WTC11 (cell line): ENCODE data around the gene MYO1F. TPM values are rescaled to one million over a fixed set of nuclear protein-coding genes. Genes with fewer than 3 reads are reported as not detected.

Experiments used
- ATAC-seq: fragments of 200-7000 bp; cut with Tn5 transposase; 2 replicates; pipeline ENCODE4 v1.10.0; 2021; ENCODE audit warnings: mild to moderate bottlenecking, moderate library complexity
- CTCF ChIA-PET: fragments of 300-600 bp; sonication (Branson Sonifier 250); formaldehyde crosslinking; loops from one replicate; lab custom pipeline; 2021; ENCODE audit warnings: antibody characterized with exemption; lab: Charles Lee
- POLR2A ChIA-PET: fragments of 350-600 bp; sonication (Branson Sonifier 250); formaldehyde crosslinking; loops from one replicate; lab custom pipeline; 2021; ENCODE audit warnings: antibody characterized with exemption; lab: Charles Lee
- DNase-seq: peaks from one replicate; pipeline ENCODE4 v3.0.0; 2021; ENCODE audit warnings: low spot score
- H3K27ac Mint-ChIP-seq: 2 replicates; pipeline ENCODE4 v1.8.0; 2021; ENCODE audit warnings: mixed read lengths
- H3K27me3 Mint-ChIP-seq: 2 replicates; pipeline ENCODE4 v1.8.0; 2021; ENCODE audit warnings: low read depth, mild to moderate bottlenecking, moderate library complexity, mixed read lengths
- H3K36me3 Mint-ChIP-seq: 2 replicates; pipeline ENCODE4 v1.8.0; 2021; ENCODE audit warnings: mixed read lengths
- H3K4me1 Mint-ChIP-seq: 2 replicates; pipeline ENCODE4 v1.8.0; 2022; ENCODE audit warnings: mixed read lengths
- H3K4me3 Mint-ChIP-seq: 2 replicates; pipeline ENCODE4 v1.8.0; 2021; ENCODE audit warnings: mild to moderate bottlenecking, moderate library complexity, mixed read lengths
- H3K9me3 Mint-ChIP-seq: 2 replicates; pipeline ENCODE4 v1.8.0; 2021; ENCODE audit warnings: mixed read lengths
- CBFB ChIP-seq: sonication (generic); formaldehyde crosslinking; IDR thresholded peaks from 2 replicates; pipeline ENCODE4 v1.8.1; 2022; ENCODE audit warnings: mild to moderate bottlenecking, low read depth, missing genetic modification reagents
- ELF4 ChIP-seq: sonication (generic); formaldehyde crosslinking; IDR thresholded peaks from 2 replicates; pipeline ENCODE4 v1.8.1; 2022; ENCODE audit warnings: low read depth, mild to moderate bottlenecking, moderate library complexity, missing genetic modification reagents
- FOXK1 ChIP-seq: sonication (generic); formaldehyde crosslinking; IDR thresholded peaks from 2 replicates; pipeline ENCODE4 v1.8.0; 2022; ENCODE audit warnings: mild to moderate bottlenecking, moderate library complexity, missing genetic modification reagents
- FOXP4 ChIP-seq: sonication (generic); formaldehyde crosslinking; IDR thresholded peaks from 2 replicates; pipeline ENCODE4 v1.8.0; 2022; ENCODE audit warnings: mild to moderate bottlenecking, missing genetic modification reagents
- PRRX2 ChIP-seq: fragments of 250-450 bp; sonication (Bioruptor Pico); IDR thresholded peaks from 2 replicates; pipeline ENCODE4 v1.8.0; 2021; ENCODE audit warnings: mild to moderate bottlenecking
- SMAD3 ChIP-seq: sonication (generic); formaldehyde crosslinking; IDR thresholded peaks from 2 replicates; pipeline ENCODE4 v1.8.0; 2022; ENCODE audit warnings: missing genetic modification reagents, mild to moderate bottlenecking, borderline replicate concordance
- SOX15 ChIP-seq: fragments of 250-450 bp; sonication (Bioruptor Pico); IDR thresholded peaks from 2 replicates; pipeline ENCODE4 v1.9.0; 2021; ENCODE audit warnings: mild to moderate bottlenecking
- STAT6 ChIP-seq: sonication (generic); formaldehyde crosslinking; conservative IDR thresholded peaks from 2 replicates; pipeline ENCODE4 v1.8.1; 2023; ENCODE audit warnings: mild to moderate bottlenecking, low read depth, missing genetic modification reagents, moderate library complexity
- TCF7 ChIP-seq: sonication (generic); formaldehyde crosslinking; IDR thresholded peaks from 2 replicates; pipeline ENCODE4 v1.8.0; 2022; ENCODE audit warnings: mild to moderate bottlenecking, low read depth, missing genetic modification reagents, moderate library complexity
- TEAD4 ChIP-seq: sonication (generic); formaldehyde crosslinking; IDR thresholded peaks from 2 replicates; pipeline ENCODE4 v1.8.0; 2022; ENCODE audit warnings: mild to moderate bottlenecking, missing genetic modification reagents
- ZBTB21 ChIP-seq: sonication (generic); formaldehyde crosslinking; IDR thresholded peaks from 2 replicates; pipeline ENCODE4 v1.8.1; 2023; ENCODE audit warnings: mild to moderate bottlenecking, missing genetic modification reagents, borderline replicate concordance
- ZNF138 ChIP-seq: sonication (generic); formaldehyde crosslinking; conservative IDR thresholded peaks from 2 replicates; pipeline ENCODE4 v1.8.1; 2022; ENCODE audit warnings: mild to moderate bottlenecking, moderate library complexity, missing genetic modification reagents
- ZNF232 ChIP-seq: sonication (generic); formaldehyde crosslinking; IDR thresholded peaks from 2 replicates; pipeline ENCODE4 v1.8.0; 2022; ENCODE audit warnings: mild to moderate bottlenecking, missing genetic modification reagents
- ZNF263 ChIP-seq: sonication (generic); formaldehyde crosslinking; IDR thresholded peaks from 2 replicates; pipeline ENCODE4 v1.8.1; 2022; ENCODE audit warnings: low read depth, mild to moderate bottlenecking, moderate library complexity, missing genetic modification reagents
- ZNF281 ChIP-seq: sonication (generic); formaldehyde crosslinking; IDR thresholded peaks from 2 replicates; pipeline ENCODE4 v1.8.0; 2023; ENCODE audit warnings: mild to moderate bottlenecking, missing genetic modification reagents
- ZNF317 ChIP-seq: sonication (generic); formaldehyde crosslinking; IDR thresholded peaks from 2 replicates; pipeline ENCODE4 v1.8.1; 2023; ENCODE audit warnings: low read depth, mild to moderate bottlenecking, moderate library complexity, missing genetic modification reagents, borderline replicate concordance
- ZNF396 ChIP-seq: fragments of 250-450 bp; sonication (Bioruptor Pico); IDR thresholded peaks from 2 replicates; pipeline ENCODE4 v1.8.0; 2021; ENCODE audit warnings: mild to moderate bottlenecking, moderate library complexity, borderline replicate concordance
- total RNA-seq: library from RNA; stranded (reverse); gene quantifications from 3 replicates; pipeline ENCODE4 v1.2.3, GENCODE V29; 2021
- TF ChIP-seq, protein P1 (sequence below): sonication (generic); formaldehyde crosslinking; IDR thresholded peaks from 2 replicates; pipeline ENCODE4 v1.8.0; 2022; ENCODE audit warnings: mild to moderate bottlenecking, missing genetic modification reagents
- TF ChIP-seq, protein P2 (sequence below): sonication (generic); formaldehyde crosslinking; IDR thresholded peaks from 2 replicates; pipeline ENCODE4 v1.8.1; 2022; ENCODE audit warnings: low read depth, mild to moderate bottlenecking, moderate library complexity, missing genetic modification reagents, borderline replicate concordance

Gene MYO1F
- total RNA-seq, 1 experiment from 2014 or later = 2.8 TPM

DNA sequence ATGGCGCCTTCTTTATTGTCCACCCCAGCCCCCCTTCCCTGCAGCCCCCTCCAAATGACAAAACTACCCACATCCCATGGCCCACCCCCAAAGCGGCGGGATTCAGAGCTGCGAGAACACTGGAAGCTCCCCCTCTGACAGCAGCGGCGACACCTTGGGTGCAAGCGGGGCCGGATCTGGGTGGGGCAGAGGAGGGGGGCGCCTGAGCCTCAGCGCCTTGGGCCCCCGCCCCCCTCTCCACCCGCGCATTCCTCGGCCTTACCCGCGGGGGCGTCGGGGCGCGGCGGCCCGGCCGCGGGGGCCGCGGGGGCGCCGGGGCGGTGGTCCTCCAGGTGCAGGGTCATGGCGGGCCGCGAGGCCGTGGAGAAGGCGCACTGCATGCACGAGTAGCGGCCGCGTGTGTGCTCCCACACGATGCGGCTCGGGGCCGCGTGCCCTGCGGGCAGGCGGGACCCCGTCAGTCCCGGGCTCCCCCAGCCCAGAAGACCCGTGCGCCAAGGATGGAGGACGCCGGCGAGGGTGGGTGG is 66.6 kb downstream of the MYO1F start:
- H3K27me3 Mint-ChIP-seq = peaks cover 4% of the 10 kb centered on the region; the same call in 1 of the 2 replicates
- peaks cover 4% of the 10 kb centered on the region; the same call in 1 of the 2 replicates for H3K36me3 Mint-ChIP-seq
- DNase-seq = no peak
- POLR2A ChIA-PET = no interaction called here
- H3K4me1 Mint-ChIP-seq = peaks cover 16% of the 10 kb centered on the region
- CTCF ChIA-PET = no interaction called here
- no peak overlapping the region for H3K4me3 Mint-ChIP-seq
- no peak overlapping the region for H3K27ac Mint-ChIP-seq
- no peak for ATAC-seq
- TF ChIP-seq STAT6 (CRISPR knock-in tag) (no peak), SOX15 (CRISPR knock-in tag) (no peak), ZNF396 (CRISPR knock-in tag) (no peak), ZNF281 (CRISPR knock-in tag) (no peak), ZNF263 (CRISPR knock-in tag) (no peak), ZNF138 (no peak), CBFB (CRISPR knock-in tag) (no peak), TCF7 (no peak), ELF4 (CRISPR knock-in tag) (no peak), FOXP4 (CRISPR knock-in tag) (no peak), PRRX2 (CRISPR knock-in tag) (no peak), TEAD4 (no peak), SMAD3 (no peak), FOXK1 (CRISPR knock-in tag) (no peak), ZNF232 (no peak), ZNF317 (CRISPR knock-in tag) (no peak), ZBTB21 (CRISPR knock-in tag) (no peak)
- TF ChIP-seq, protein P1, sequence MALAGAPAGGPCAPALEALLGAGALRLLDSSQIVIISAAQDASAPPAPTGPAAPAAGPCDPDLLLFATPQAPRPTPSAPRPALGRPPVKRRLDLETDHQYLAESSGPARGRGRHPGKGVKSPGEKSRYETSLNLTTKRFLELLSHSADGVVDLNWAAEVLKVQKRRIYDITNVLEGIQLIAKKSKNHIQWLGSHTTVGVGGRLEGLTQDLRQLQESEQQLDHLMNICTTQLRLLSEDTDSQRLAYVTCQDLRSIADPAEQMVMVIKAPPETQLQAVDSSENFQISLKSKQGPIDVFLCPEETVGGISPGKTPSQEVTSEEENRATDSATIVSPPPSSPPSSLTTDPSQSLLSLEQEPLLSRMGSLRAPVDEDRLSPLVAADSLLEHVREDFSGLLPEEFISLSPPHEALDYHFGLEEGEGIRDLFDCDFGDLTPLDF (CRISPR knock-in tag) = no peak
- TF ChIP-seq, protein P2, sequence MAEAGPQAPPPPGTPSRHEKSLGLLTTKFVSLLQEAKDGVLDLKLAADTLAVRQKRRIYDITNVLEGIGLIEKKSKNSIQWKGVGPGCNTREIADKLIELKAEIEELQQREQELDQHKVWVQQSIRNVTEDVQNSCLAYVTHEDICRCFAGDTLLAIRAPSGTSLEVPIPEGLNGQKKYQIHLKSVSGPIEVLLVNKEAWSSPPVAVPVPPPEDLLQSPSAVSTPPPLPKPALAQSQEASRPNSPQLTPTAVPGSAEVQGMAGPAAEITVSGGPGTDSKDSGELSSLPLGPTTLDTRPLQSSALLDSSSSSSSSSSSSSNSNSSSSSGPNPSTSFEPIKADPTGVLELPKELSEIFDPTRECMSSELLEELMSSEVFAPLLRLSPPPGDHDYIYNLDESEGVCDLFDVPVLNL = no peak
- H3K9me3 Mint-ChIP-seq = no peaks in the 10 kb centered on the region
